ENCODE results near the gene CBX3.

- TF ChIP-seq POLR2A (IDR thresholded peaks at IDR 0.05) = no peak
- TF ChIP-seq CTCF (IDR thresholded peaks at IDR 0.05) = no peak
- TF ChIP-seq POLR2AphosphoS5 (IDR thresholded peaks at IDR 0.05; ENCODE audit: insufficient read depth in 1 of 2, low read depth in 1 of 2) = no peak
Measured at GRCh38 chr7:26178272-26178960, 23.1 kb upstream of the CBX3 start.

All from vagina (tissue), 2 donors.